Measurements from ENCODE around the gene FBXL13. TPM values are rescaled to one million over a fixed set of nuclear protein-coding genes. Genes with fewer than 3 reads are reported as not detected.
"Not testable (repeated sequence)": the region's sequence is repeated elsewhere in the genome, so short reads cannot be mapped to it uniquely, and the experiment has no call there.

The FBXL13 gene
- total RNA-seq, 1 experiment from 2014 or later = 1.3 TPM

DNA sequence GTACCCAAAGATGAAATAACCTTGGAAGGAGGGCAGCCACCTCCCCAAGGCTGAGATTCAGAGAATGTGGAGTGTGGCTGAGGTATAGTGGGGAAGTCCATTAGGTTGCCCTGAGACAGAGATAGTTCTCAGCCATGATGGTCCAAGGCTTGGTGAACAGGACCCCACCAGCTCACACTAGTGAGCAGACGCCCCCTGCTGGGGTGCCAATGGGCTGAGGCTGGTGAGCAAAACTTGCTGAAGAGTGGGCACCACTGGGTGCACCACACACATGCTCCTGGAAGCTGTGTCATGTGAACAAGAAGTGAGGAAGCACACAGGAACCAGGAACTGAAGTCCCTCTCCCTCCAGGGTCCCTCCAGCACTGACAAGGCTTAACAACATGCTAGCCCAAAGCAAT, 8.9 kb downstream of the FBXL13 start:
- H3K36me3 Mint-ChIP-seq (ENCODE audit: insufficient read depth, unreplicated experiment) = no peaks in the 10 kb centered on the region
- no peak overlapping the region for H3K4me3 Mint-ChIP-seq (ENCODE audit: low read depth, unreplicated experiment)
- H3K9me3 Mint-ChIP-seq (ENCODE audit: low read depth, unreplicated experiment) = peaks cover 4% of the 10 kb centered on the region
- BruUV-seq (replicated peaks) = no TSS peak
- TF ChIP-seq CTCF (IDR thresholded peaks at IDR 0.05; ENCODE audit: unreplicated experiment) = peak; percentile 28
- no peaks in the 10 kb centered on the region for H3K27me3 Mint-ChIP-seq (ENCODE audit: unreplicated experiment)
- H3K4me1 Mint-ChIP-seq (ENCODE audit: low read depth, unreplicated experiment) = peaks cover 8% of the 10 kb centered on the region
- CTCF ChIA-PET = interaction anchor here (0.5 to 0.7 kb wide), 2 partner anchors 9 to 240 kb away, joined by 3 read pairs; partner anchors contain the start of genes ARMC10 and FBXL13
- DNase-seq = peak; percentile 67
- no peak overlapping the region for H3K27ac Mint-ChIP-seq (ENCODE audit: unreplicated experiment)
- intact Hi-C loops (cut with micrococcal nuclease; ENCODE audit: unreplicated experiment) = no loop called here

GRCh38 chr7:103063895-103064294, 10.7 kb downstream of the FBXL13 start:
- intact Hi-C loops (cut with micrococcal nuclease; ENCODE audit: unreplicated experiment) = loop anchor here (5.0 kb wide), 2 partner anchors 187 to 317 kb away; partner anchors contain the start of gene FAM185A
- Mint-ChIP-seq H3K36me3 (ENCODE audit: insufficient read depth, unreplicated experiment) (no peaks in the 10 kb centered on the region), H3K9me3 (ENCODE audit: low read depth, unreplicated experiment) (peaks cover 4% of the 10 kb centered on the region), H3K27me3 (ENCODE audit: unreplicated experiment) (no peaks in the 10 kb centered on the region), H3K4me3 (ENCODE audit: low read depth, unreplicated experiment) (no peak overlapping the region), H3K4me1 (ENCODE audit: low read depth, unreplicated experiment) (peaks cover 8% of the 10 kb centered on the region), H3K27ac (ENCODE audit: unreplicated experiment) (no peak overlapping the region)
- DNase-seq = no peak
- TF ChIP-seq CTCF (IDR thresholded peaks at IDR 0.05; ENCODE audit: unreplicated experiment) = no peak
- CTCF ChIA-PET = no interaction called here
- BruUV-seq (replicated peaks) = no TSS peak

DNA sequence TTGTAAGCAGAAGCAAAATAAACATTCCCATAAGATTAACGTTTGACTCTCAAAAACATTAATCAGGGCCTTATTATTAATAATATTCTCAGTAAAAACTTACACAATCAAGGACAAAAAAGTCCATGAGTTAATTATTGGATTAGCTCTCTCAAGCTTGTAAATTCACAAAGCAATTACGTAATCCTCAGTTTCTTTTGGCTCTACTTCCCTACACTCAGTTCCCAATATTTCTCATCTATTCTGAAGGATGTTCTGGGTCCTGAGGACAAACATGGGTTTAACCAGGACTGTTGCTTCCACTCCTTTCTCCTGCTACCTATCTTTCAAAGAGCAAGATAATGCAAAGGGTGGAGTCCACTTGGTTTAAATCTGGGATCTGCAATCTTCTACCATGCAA, 15.1 kb downstream of the FBXL13 start:
- TF ChIP-seq CTCF (IDR thresholded peaks at IDR 0.05; ENCODE audit: unreplicated experiment) = no peak
- Mint-ChIP-seq H3K4me1 (ENCODE audit: low read depth, unreplicated experiment) (peaks cover 17% of the 10 kb centered on the region), H3K27ac (ENCODE audit: unreplicated experiment) (no peak overlapping the region), H3K27me3 (ENCODE audit: unreplicated experiment) (no peaks in the 10 kb centered on the region), H3K36me3 (ENCODE audit: insufficient read depth, unreplicated experiment) (no peaks in the 10 kb centered on the region), H3K9me3 (ENCODE audit: low read depth, unreplicated experiment) (no peaks in the 10 kb centered on the region), H3K4me3 (ENCODE audit: low read depth, unreplicated experiment) (no peak overlapping the region)
- CTCF ChIA-PET = interaction anchor here (0.6 kb wide), 1 partner anchor 31 kb away, joined by 3 read pairs; no protein-coding TSS in a partner anchor
- DNase-seq = no peak
- intact Hi-C loops (cut with micrococcal nuclease; ENCODE audit: unreplicated experiment) = no loop called here
- no TSS peak for BruUV-seq (replicated peaks)

DNA sequence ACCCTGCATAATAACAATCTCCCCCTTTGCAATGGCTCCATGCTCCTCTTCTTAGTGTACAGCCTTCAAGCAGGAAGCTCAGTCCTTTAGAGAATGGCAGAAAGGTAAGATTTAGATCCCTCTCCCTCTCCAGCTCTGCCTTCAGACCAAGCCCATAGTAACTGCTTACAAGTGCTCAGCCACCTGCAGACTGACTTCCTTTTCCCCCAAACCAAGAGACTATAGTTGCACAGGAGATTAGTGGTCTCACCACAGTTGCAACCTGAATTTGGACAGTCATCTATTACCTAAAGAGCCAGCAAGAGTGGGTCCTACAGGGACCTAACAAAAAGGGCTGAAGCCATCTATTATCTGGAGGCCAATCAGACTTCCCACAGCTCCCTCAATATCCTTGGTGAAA, 16.5 kb downstream of the FBXL13 start:
- no peak overlapping the region for H3K27ac Mint-ChIP-seq (ENCODE audit: unreplicated experiment)
- peaks cover 9% of the 10 kb centered on the region for H3K4me1 Mint-ChIP-seq (ENCODE audit: low read depth, unreplicated experiment)
- H3K36me3 Mint-ChIP-seq (ENCODE audit: insufficient read depth, unreplicated experiment) = no peaks in the 10 kb centered on the region
- no TSS peak for BruUV-seq (replicated peaks)
- no peaks in the 10 kb centered on the region for H3K27me3 Mint-ChIP-seq (ENCODE audit: unreplicated experiment)
- intact Hi-C loops (cut with micrococcal nuclease; ENCODE audit: unreplicated experiment) = no loop called here
- no peaks in the 10 kb centered on the region for H3K9me3 Mint-ChIP-seq (ENCODE audit: low read depth, unreplicated experiment)
- DNase-seq = no peak
- TF ChIP-seq CTCF (IDR thresholded peaks at IDR 0.05; ENCODE audit: unreplicated experiment) = no peak
- no peak overlapping the region for H3K4me3 Mint-ChIP-seq (ENCODE audit: low read depth, unreplicated experiment)
- CTCF ChIA-PET = no interaction called here

DNA sequence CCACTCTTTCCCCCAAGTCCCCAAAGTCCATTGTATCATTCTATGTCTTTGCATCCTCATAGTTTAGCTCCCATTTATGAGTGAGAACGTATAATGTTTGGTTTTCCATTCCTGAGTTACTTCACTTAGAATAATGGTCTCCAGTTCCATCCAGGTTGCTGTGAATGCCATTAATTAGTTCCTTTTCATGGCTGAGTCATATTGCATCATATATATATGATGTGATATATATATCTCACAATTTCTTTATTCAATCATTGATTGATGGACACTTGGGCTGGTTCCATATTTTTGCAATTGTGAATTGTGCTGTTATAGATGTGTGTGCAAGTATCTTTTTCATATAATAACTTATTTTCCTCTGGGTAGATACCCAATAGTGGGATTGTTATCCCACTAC, 18.6 kb downstream of the FBXL13 start:
- H3K27me3 Mint-ChIP-seq (ENCODE audit: unreplicated experiment) = not testable (repeated sequence)

More for the DNA sequence above, 18.6 kb downstream of the FBXL13 start:
- CTCF ChIA-PET; BruUV-seq (replicated peaks); H3K36me3 Mint-ChIP-seq (ENCODE audit: insufficient read depth, unreplicated experiment); DNase-seq; H3K9me3 Mint-ChIP-seq (ENCODE audit: low read depth, unreplicated experiment); H3K27ac Mint-ChIP-seq (ENCODE audit: unreplicated experiment); intact Hi-C loops (cut with micrococcal nuclease; ENCODE audit: unreplicated experiment); H3K4me3 Mint-ChIP-seq (ENCODE audit: low read depth, unreplicated experiment); H3K4me1 Mint-ChIP-seq (ENCODE audit: low read depth, unreplicated experiment): not testable (repeated sequence)
